Astrocyte (in vitro differentiated cells and primary cell): ENCODE results near the gene PCLO.

ENCODE experiments used
- EZH2 ChIP-seq: IDR thresholded peaks from 2 replicates; pipeline ENCODE4 v1.6.1; 2012; ENCODE audit warnings: mild to moderate bottlenecking, low read length, inconsistent platforms; ENCODE audit not compliant: insufficient read depth
- TF ChIP-seq, protein P1 (sequence below): IDR thresholded peaks from 2 replicates; pipeline ENCODE4 v1.5.1; 2011; ENCODE audit warnings: low read depth, mild to moderate bottlenecking, inconsistent platforms, low read length, moderate library complexity; ENCODE audit not compliant: insufficient read depth

- TF ChIP-seq, protein P1, sequence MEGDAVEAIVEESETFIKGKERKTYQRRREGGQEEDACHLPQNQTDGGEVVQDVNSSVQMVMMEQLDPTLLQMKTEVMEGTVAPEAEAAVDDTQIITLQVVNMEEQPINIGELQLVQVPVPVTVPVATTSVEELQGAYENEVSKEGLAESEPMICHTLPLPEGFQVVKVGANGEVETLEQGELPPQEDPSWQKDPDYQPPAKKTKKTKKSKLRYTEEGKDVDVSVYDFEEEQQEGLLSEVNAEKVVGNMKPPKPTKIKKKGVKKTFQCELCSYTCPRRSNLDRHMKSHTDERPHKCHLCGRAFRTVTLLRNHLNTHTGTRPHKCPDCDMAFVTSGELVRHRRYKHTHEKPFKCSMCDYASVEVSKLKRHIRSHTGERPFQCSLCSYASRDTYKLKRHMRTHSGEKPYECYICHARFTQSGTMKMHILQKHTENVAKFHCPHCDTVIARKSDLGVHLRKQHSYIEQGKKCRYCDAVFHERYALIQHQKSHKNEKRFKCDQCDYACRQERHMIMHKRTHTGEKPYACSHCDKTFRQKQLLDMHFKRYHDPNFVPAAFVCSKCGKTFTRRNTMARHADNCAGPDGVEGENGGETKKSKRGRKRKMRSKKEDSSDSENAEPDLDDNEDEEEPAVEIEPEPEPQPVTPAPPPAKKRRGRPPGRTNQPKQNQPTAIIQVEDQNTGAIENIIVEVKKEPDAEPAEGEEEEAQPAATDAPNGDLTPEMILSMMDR, result no peak
- TF ChIP-seq EZH2, result no peak
These were observed 303.4 kb downstream of the PCLO start for GRCh38 chr7:82859106-82859850.
